GM20431 (cell line): ENCODE measurements around the gene CLIC5.

Experiments
- in situ Hi-C: fragments of 300-500 bp; cut with MseI, MboI; formaldehyde crosslinking; loops from one replicate; pipeline ENCODE4 v1.15.0; 2020; ENCODE audit warnings: low sequenced_read_pairs; ENCODE audit not compliant: unreplicated experiment

CLIC5 gene

DNA sequence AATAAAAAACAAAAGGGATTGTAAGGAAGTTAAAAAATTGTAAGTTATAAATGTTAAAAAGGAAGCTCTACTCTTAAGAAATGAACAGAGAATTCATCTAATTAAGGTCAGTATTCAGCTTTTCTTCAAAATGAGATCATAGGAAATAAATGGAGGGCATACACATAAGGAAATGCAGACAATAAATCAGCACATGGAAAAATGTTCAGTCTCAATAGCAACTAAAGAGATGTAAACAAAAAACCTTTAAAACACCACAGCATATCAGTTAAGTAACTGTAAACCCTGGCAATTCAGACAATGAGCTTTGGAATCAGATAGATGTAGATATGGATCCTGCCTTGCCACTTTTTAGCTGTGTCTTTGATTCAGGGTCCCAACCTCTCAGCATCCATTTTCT, 24.0 kb upstream of the CLIC5 start:
- in situ Hi-C loops = no loop called here

DNA sequence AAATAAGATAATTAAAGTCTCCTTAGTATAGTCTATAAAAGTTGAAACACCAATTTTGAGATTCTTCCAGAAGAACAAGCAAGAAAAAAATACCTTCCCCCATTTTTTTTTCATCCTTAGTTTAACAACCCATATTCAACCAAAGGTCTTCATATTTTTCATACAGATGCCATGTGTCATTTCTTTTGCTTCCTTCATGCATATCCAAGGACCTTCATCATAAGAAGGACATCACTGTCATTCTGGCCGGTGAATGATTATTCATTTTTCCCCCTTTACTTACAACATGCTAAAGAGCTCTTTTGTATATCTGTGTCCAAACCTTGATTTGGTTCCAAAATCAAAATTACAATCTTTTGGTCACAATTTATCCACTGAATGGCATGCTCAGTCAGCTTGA, 21.3 kb upstream of the CLIC5 start:
- in situ Hi-C loops = no loop called here

DNA sequence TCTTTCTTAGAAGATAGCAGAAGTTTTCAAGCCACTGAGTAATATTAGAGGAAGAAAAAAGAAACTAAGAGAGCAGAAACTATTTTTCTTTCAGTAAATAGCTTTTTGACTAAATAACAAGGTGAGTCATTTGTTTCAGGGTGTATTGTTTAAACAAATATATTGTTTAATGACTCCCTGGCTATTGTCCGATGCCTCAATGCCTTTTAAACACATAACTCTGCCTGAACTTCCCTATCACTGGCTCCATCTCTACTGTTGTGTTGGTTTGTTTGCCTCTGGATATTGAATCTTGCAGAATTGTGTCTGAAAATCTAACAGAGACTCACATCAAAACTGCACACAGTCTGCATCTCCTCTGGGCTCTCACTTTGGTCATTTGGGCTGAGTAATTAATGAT, 19.6 kb upstream of the CLIC5 start:
- in situ Hi-C loops = no loop called here

DNA sequence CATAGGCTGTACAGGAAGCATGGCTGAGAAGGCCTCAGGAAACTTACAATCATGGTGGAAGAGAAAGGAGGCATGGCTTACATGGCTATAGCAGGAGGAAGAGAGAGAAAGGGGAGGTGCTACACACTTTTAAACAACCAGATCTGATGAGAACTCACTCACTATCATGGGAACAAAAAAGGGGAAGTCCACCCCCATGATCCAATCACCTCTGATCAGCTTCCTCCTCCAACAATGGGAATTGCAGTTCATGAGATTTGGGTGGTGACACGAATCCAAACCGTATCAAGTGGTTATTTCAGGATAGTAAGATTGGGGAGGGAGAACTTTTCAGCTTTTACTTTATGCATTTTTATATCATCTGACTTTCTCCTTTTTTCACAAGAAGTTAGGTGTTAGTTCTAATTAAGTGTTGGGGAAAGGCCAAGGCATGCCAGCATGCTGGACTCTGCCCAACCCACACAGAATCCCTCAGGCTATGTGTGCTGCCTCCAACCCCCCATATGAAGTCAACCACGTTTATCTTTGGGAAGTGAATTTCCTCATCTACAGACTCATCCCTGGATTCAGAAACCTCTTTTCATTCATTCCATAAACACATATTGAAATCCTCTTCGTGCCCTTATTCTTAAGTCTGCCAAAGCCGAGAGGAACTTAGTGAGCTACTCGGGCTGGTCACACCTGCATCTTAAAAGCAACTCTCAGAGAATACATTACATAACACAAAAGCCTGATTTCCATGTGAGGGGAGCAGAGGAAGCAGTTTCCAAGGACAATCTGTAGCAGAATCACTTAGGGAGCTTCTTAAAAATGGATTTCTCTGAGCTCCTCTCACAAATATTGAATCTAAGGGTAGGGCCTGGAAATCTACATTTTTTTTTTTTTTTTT, 16.7 kb upstream of the CLIC5 start:
- in situ Hi-C loops = no loop called here

DNA sequence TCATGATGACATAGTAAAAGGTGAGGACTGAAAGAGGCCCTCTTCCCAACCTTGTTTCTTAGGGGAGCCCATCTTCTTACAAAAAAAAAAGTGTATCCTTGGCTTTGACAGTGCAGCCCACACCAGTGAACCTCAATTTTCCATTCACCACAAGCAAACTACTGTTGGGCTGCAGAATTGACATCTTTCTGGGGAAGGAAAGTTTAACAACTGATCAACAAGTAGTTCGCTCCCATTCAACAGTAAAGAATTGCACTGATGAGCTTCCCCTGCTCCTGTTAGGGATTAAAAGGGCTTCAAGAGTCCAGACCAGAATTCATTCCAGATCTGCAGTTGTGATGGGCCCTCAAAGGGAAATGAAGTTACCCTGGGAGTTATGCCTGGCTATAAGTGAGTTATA, 13.9 kb upstream of the CLIC5 start:
- in situ Hi-C loops = no loop called here

DNA sequence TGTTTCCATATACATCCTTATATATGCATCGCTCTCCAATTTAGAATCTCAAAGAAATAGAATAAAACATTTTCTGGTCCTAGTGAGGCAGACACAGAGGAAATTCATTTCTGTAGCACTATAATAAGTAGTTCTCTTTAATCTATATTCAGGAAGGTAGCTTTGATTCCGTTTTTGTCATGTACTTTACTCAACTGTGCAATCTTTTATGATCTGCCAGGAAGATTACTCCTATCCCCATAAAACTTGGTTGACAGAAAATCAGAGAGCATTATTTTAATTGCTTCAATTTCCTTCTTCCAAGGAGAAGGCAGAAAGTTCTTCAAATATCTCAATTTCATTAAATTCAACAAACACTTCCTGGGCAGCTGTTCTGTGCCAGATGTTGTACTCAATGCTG, 10.6 kb upstream of the CLIC5 start:
- in situ Hi-C loops = no loop called here

DNA sequence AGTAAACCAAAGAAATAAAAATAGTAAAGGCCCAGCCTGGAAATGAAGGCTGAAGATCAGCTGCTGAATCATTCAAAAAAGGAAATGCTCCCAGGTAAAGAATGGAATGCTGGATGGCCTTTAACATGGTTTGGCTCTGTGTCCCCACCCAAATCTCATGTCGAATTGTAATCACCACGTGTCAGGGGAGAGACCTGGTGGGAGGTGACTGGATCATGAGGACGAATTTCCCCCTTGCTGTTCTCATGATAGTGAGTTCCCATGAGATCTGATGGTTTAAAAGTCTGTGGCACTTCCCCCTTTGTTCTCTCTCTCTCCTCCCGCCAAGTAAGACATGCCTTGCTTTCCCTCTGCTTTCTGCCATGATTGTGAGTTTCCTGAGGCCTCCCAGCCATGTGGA, 9.9 kb upstream of the CLIC5 start:
- in situ Hi-C loops = no loop called here

DNA sequence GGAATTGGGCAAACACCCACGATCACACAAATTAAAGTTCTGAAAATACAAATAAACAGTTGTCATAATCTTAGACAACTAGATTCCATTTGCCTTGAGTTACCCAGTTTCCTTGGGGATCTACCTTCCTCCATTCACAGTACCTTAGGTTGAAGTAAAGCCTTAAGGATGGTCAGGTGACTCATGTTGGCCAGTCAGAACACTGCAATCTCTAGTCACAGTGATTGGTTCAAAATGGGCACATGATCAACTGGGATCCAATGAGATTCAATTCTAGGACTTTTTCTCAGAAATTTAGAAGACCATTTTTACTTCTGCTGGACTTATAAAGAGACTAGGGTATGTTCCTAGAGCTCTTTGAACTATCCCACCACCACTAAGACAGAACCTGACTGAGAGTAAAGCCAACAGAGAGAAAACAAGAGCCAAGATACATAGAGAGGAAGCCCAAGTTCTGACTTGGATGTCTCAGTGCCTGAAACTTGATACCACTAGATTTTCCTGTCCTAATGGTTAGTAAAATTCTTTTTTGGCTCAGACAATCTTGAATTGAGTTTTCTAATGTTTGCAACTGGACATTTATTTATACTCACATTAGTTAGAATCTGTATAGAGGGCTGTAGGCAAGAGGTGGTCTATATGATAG, 8.6 kb upstream of the CLIC5 start:
- in situ Hi-C loops = no loop called here

DNA sequence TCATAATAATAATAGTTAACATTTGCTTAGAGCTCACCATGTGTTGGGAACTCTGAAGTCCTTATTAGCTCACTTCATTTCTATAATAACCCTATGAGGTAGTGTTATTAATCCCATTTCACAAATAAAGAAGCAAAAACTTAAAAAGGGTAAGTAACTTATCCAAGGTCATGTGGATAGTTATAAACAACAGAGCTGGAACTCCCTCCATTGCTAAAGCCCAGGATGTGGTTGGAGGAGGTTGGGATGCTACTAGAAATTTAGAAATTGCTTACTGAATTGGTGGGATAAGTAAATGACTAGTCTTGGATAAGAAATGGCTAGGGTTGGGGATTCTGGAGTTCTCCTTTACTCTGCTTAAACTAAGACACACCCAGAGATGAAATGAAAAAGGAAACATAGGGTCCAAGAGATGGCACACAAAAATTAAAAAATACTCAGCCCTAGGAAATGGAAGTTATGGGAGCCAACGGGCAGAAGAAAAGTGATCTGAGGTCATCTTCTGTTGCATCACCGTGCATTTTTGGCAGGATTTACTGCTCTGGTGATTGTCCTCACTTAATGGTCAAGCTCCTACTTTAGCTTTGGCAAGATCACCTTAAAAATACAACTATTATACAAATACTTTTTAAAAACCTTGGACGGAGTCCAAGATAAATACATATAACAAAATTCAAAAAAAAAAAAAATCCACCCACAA, 7.7 kb upstream of the CLIC5 start:
- in situ Hi-C loops = no loop called here

DNA sequence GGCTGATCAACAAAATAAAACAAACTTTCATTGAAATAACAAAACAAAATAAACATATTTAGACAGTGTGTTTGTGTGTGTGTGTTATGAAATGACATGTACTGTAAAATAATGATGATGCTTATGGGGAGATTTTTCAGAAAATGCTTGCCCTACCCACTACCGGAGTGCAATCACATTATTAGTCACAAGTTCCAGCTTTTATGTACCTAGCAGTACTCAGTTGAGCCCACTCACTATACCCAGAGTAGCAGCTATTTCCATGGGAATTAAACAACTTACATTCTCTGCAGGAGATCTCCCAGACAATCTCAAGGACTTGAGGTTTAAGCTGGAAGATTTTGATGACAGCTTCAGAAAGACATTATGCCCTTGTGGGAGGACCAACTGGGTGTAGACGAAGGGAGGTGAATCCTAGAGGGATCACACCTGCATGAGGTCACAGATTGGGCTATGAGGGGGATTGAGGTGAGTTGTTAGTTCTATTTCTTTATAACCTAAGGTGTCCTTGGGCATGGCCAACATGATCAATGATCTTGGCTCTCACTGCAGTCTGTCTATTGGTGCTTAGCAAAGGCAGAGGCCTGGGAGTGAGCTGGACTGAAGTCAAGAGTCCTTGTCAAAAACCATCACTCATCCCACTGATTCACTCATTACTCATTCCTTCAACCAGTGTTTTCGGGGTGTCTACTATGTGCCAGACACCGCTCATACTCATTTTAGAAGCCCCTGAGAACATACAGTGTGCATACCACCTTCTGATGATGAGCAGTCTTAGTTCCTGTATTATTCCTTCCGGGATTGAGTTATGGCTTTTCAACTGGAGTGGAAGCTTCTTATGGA, 6.7 kb upstream of the CLIC5 start:
- in situ Hi-C loops = no loop called here

DNA sequence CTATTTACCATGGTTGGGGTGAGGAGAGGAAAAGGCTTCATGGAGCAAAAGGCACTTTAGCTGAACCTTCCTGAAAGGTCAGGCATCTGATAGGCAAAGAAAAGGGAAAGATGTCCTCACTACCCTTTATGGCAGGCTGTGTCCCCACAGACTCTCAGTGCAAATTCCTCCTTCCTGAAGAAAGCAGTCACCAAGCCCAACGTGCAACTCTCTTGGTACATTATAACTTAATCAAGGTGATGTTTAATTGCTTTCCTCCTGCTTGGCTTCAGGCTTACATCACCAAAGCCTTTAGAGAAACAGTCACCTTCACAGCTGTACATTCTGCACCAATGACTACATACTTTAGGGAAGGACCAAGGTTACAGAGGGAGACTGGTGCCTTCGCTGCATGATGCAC, 2.1 kb upstream of the CLIC5 start:
- in situ Hi-C loops = no loop called here

DNA sequence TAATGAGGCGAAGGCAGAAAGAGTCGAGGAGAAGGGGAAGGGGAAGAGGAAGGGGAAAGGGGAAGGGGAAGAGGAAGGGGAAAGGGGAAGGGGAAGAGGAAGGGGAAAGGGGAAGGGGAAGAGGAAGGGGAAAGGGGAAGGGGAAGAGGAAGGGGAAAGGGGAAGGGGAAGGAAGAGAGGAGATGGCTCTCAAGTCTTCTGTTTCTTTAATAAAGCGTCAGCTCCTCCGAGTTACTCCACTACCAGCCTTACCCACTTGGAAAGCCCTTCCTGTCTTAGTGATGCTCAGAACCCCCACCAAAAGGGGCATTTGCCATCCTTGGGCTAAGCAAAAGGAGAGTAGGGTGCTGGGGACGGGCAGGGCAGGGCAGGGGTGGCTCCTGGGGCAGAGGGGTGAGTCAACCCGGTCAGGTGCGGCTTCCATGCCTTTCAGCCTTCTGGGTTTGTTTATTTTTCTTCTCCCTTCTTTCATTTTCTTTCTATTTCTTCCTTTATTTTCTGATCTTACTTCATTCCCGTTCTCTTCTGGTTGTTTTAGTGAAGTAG, 476 bp upstream of the CLIC5 start:
- in situ Hi-C loops = no loop called here

DNA sequence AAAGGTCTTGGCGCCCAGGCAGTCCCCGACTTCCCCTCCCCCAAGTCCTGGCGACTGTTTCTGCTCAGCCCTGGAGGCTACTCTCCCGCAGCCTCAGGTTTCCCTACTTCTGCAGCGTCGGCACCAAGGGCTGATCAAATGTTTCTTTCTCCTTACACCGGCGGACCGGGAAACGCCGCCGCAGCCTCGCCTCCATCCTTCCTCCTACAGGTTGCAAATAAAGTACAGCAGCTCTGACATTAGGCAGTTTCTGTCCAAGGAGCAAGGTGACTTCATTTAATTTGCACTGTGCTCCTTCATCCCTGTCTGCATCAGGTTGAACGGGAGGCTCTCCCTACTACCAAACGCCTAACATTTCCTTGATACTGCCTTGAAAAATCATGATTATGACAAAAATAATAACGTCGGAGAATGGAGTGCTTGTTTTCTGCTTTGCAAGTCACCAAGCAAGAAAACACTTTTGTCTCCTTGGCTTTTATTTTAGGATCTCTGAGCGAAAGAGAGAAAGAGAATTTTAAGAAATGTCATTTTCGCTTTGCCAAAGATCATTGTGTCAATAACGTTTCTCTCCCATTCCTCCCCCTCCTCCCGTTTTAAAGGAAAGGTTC, 1.0 kb downstream of the CLIC5 start:
- in situ Hi-C loops = no loop called here

DNA sequence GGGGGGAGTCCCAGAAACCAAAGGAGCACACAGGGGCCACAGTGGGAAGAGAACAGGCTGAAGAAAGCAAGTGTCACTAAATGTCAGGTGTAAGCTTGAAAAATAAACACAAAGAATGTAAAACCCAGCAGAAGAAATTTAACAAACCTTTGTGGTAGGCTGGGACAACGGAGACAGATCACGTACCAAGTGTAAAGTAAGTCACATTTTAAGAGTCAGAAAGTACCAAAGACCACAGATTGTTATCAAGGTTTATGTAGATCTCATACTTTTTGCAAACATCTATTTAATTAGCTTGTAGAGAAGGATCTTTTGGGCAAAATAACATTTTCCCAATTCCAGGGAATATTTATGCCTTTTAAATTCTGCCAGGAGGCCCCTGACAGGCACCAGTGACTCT, 1.6 kb downstream of the CLIC5 start:
- in situ Hi-C loops = no loop called here

DNA sequence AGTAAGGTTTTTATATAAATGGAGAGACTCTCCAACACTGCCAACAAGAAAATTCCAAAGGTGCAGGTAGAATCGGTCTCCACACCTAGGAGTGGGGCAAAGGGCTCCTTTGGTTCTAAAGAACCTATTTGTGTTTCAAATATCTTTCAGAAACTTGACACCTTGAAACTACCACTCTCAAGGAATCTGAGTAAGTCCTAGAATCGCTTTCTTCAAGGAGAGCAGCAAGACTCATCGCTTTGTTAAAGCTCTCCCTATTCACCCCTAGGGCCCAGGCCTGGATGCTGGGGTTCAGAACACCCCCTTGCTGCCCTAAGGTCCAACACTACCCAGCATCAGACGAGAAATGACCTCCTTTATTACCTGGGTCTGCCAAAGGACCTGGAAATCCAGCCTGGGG, 2.0 kb downstream of the CLIC5 start:
- in situ Hi-C loops = no loop called here

DNA sequence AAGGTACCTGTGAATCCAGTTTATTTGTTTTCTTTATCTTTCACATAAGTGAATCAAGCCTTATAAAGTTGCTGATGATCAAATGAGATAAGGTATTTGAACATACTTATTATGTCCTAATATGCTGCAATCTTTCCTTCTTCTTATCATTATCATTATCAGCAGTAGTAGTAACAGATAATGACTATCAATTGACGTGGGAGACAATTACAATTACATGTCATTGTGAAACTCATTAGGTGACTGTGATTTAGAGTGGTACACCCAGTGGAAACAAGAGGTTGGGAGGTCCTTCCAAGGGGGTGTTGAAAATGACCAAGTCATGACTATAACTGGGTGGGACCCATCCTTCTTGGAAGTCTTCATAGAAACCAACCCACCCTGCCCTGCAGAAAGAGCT, 2.8 kb downstream of the CLIC5 start:
- in situ Hi-C loops = no loop called here

DNA sequence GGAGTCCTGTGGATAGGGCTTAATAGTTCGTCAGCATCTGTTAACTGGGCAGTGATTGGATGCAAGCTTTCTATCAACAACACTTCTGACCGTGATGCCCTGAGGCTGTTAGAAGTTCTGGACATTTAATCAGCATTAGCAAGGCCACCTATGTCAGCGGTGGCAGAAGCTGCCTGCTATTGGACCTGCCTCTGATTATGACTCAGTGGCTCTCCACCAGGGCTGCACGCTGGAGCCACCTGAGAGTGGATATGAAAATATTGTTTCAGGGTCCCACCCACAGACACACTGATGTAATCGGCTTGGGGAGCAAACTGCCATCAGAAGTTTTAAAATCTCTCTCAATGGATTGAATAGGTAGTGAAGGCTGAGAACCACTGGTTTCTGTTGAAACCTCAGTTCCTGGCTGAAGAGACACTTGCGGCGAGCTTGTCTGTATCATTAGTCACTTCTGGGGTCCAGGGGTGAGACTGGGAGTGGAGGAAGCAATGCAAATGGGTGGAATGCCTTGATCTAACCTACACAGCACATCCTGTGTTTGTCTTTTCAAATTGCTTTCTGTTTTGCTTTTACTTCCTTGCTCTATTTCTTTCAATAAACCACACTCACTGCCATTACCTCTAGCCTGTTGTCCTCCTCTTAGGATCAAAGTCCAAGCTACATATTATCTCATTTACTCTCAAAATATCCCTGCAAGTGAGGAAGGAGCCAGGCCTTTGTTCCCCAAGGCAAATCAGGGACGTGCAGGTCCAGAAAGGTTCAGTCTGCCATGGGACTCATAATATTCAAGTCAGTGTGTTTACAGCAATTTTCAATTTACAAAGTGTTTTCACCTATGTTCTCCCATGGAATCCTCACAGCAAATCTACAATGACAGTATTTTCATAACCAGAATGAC, 4.2 kb downstream of the CLIC5 start:
- in situ Hi-C loops = no loop called here

DNA sequence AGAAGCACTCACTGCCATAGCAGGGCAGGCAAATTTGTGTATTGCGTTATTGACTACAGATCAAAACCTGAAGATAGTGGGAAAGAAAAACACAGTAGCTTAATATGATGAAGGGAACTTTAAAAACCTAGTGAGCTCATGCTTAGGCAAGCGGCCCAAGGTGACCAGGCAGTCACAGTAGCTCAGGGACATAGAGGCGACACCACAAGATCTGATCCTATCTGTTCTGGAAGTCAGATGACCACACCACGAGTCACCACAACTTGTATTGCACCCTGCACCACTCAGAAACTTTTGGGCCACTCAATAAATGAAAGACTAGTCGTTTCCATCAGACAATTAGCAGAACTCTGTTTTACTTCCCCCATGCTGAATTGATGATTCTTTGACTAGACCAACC, 4.9 kb downstream of the CLIC5 start:
- in situ Hi-C loops = no loop called here

DNA sequence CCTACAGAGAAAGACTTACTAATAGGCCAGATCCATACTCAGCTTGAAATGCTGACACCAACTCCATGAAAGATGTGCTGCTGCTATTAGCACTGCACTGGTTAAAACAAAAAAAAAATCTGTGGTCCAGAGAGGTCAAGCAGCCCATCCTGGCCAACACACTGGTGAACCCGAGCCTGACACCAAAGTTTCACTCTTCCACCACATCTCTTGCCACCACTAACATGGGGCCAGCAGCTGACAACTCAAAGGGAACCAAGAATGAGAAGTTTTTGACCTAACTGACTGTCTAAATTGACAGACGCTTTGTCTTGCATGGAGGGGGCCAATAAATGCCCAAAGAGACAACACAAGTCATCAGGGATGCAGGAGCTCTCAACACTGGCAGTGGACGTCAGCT, 5.4 kb downstream of the CLIC5 start:
- in situ Hi-C loops = no loop called here
